WTC11 (cell line): ENCODE results near the gene SLC26A8.

Experiments
- ATF6 ChIP-seq: sonication (generic); formaldehyde crosslinking; IDR thresholded peaks from 2 replicates; pipeline ENCODE4 v1.8.1; 2023; ENCODE audit warnings: mild to moderate bottlenecking, missing genetic modification reagents
- FOXJ3 ChIP-seq: sonication (generic); formaldehyde crosslinking; IDR thresholded peaks from 2 replicates; pipeline ENCODE4 v1.9.0; 2021; ENCODE audit warnings: missing genetic modification reagents, mild to moderate bottlenecking, borderline replicate concordance
- IRF2 ChIP-seq: sonication (generic); formaldehyde crosslinking; IDR thresholded peaks from 2 replicates; pipeline ENCODE4 v1.8.0; 2022; ENCODE audit warnings: low read depth, missing genetic modification reagents, borderline replicate concordance
- MAX ChIP-seq: sonication (generic); formaldehyde crosslinking; IDR thresholded peaks from 2 replicates; pipeline ENCODE4 v1.8.0; 2022; ENCODE audit warnings: mild to moderate bottlenecking, missing genetic modification reagents
- NR2C2 ChIP-seq: sonication (generic); formaldehyde crosslinking; IDR thresholded peaks from 2 replicates; pipeline ENCODE4 v1.8.0; 2022; ENCODE audit warnings: mild to moderate bottlenecking, missing genetic modification reagents
- ZBTB43 ChIP-seq: sonication (generic); formaldehyde crosslinking; IDR thresholded peaks from 2 replicates; pipeline ENCODE4 v1.8.1; 2023; ENCODE audit warnings: mild to moderate bottlenecking, missing genetic modification reagents
- ZNF138 ChIP-seq: sonication (generic); formaldehyde crosslinking; conservative IDR thresholded peaks from 2 replicates; pipeline ENCODE4 v1.8.1; 2022; ENCODE audit warnings: mild to moderate bottlenecking, moderate library complexity, missing genetic modification reagents
- TF ChIP-seq, protein P1 (sequence below): fragments of 250-450 bp; sonication (Bioruptor Pico); IDR thresholded peaks from 2 replicates; pipeline ENCODE4 v1.9.0; 2021; ENCODE audit warnings: moderate library complexity, mild to moderate bottlenecking, inconsistent platforms, borderline replicate concordance
- TF ChIP-seq, protein P2 (sequence below): sonication (generic); formaldehyde crosslinking; conservative IDR thresholded peaks from 2 replicates; pipeline ENCODE4 v1.8.1; 2022; ENCODE audit warnings: mild to moderate bottlenecking, missing genetic modification reagents
- TF ChIP-seq, protein P3 (sequence below): fragments of 200-600 bp; IDR thresholded peaks from 2 replicates; pipeline ENCODE4 v1.8.0; 2022; ENCODE audit warnings: antibody characterized with exemption

DNA sequence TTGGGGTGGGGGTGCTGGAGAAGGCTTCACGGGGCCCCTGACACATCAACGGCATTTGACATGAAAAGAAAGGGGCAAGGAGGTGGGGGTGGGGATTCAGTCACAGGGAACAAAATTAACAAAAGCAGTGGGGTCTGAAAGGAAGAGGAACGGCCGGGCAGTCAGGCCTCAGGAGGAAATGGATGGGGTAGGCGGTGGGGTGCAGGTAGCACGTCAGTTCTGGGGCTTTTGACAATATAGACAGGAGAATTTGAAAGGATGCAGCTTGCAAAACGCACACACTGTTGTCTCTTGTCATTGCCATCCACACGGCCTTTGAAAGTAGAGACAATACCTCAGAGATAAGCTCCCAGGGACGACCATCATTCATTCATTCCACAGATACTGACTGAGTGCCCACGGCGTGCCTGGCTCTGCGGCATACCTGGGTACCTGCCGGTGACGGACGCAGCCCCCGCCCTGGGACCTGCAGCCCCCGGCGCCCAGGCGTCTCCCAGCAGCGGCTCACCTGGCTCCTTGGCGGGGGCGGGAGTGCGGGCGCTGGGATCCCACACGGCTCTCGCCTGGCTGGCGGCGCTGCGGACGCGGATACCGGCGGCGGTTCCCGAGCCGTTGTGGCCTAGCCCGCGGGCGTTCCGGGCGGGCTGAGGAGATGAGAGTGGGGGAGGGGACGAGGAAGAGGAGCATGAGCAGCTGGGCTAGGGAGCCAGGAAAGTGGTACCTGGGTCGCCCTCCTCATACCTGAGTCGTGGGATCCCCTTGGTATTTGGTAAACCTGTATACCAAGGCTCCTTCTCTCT is at the start of gene SLC26A8:
- TF ChIP-seq, protein P1, sequence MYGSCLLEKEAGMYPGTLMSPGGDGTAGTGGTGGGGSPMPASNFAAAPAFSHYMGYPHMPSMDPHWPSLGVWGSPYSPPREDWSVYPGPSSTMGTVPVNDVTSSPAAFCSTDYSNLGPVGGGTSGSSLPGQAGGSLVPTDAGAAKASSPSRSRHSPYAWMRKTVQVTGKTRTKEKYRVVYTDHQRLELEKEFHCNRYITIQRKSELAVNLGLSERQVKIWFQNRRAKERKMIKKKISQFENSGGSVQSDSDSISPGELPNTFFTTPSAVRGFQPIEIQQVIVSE (CRISPR knock-in tag) = no peak
- TF ChIP-seq NR2C2 (CRISPR knock-in tag) (no peak), ATF6 (no peak), ZBTB43 (no peak), FOXJ3 (CRISPR knock-in tag) (no peak), MAX (CRISPR knock-in tag) (no peak), ZNF138 (CRISPR knock-in tag) (no peak), IRF2 (CRISPR knock-in tag) (no peak)
- TF ChIP-seq, protein P2, sequence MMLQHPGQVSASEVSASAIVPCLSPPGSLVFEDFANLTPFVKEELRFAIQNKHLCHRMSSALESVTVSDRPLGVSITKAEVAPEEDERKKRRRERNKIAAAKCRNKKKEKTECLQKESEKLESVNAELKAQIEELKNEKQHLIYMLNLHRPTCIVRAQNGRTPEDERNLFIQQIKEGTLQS = no peak
- TF ChIP-seq, protein P3, sequence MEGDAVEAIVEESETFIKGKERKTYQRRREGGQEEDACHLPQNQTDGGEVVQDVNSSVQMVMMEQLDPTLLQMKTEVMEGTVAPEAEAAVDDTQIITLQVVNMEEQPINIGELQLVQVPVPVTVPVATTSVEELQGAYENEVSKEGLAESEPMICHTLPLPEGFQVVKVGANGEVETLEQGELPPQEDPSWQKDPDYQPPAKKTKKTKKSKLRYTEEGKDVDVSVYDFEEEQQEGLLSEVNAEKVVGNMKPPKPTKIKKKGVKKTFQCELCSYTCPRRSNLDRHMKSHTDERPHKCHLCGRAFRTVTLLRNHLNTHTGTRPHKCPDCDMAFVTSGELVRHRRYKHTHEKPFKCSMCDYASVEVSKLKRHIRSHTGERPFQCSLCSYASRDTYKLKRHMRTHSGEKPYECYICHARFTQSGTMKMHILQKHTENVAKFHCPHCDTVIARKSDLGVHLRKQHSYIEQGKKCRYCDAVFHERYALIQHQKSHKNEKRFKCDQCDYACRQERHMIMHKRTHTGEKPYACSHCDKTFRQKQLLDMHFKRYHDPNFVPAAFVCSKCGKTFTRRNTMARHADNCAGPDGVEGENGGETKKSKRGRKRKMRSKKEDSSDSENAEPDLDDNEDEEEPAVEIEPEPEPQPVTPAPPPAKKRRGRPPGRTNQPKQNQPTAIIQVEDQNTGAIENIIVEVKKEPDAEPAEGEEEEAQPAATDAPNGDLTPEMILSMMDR = no peak
